Stimulated activated CD8-positive, alpha-beta memory T cell treated with anti-CD3 and anti-CD28 coated beads, Interleukin-15, amount 100 ng/mL, for 48 hours (primary cell): ENCODE results near the gene ST7.
"Not testable (repeated sequence)": the region's sequence is repeated elsewhere in the genome, so short reads cannot be mapped to it uniquely, and the experiment has no call there.

ENCODE experiments used
- DNase-seq, 2 donors: peaks; one replicate each; pipeline ENCODE4 v3.0.0-alpha.2; 2020; ENCODE audit warnings: low read depth in 2 of 2

ST7 gene

DNA sequence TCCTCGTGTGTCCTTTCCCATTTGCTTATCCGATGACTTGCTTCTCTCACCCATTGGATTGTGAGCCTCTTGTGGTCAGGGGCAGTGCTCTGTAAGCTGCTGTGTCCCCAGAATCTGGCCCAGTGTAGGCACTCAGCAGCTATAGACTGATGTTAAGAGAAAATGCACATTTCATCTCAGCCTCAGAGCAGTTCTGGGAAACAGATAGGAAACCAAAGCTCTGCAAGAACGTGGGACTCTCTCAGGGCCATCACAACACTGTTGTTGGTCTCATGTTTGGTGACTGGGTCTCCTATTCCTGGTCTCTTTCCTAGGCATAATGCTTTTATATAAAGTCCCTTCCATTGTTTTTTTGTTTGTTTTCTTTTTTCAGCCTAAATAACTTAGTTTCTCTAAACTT is 141.2 kb downstream of the ST7 start:
- no peak for DNase-seq

DNA sequence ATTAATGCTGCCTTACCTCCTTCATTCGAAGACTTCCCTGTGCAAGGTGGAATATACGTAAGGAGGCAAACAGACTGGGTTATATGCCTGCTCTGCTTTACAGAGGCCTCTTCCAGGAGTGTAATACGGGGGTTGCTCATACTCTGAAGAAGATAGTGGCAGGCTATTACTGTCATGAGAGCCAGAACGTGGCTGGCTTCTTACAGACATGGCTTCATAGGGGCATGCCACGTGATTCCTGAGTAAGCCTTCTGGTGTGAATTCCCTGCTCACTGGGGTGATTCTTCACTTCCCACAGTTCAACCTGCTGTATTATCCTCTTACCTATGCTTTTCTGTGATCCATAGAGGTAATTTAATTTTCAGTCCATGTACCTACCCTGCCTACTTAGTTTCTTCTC is 141.8 kb downstream of the ST7 start:
- no peak for DNase-seq

GRCh38 chr7:117096330-117096729 is 143.0 kb downstream of the ST7 start:
- no peak for DNase-seq

GRCh38 chr7:117096942-117097341 is 143.6 kb downstream of the ST7 start:
- no peak for DNase-seq

- no peak for DNase-seq
Measured at GRCh38 chr7:117097860-117098259, 144.6 kb downstream of the ST7 start.

DNA sequence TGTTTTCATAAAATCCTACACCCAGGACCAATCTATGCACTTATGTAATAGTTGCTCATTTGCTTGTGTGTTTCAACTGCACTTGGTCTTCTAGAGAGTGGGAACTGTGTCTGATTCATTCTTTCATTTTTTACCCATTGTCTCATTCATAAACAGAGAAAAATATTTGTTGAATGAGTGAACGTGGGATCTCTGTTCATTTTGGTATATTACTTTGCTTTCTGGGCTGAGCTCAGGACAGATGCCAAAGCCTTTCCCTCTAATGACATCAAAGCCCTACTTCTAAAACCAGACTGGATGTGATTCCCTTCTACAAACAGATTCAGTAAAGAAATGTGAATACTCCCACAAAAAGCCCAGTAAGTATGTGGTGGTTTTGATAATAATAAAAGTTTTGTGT is 145.2 kb downstream of the ST7 start:
- no peak for DNase-seq

GRCh38 chr7:117101026-117101425 is 147.7 kb downstream of the ST7 start:
- DNase-seq: no peak

DNA sequence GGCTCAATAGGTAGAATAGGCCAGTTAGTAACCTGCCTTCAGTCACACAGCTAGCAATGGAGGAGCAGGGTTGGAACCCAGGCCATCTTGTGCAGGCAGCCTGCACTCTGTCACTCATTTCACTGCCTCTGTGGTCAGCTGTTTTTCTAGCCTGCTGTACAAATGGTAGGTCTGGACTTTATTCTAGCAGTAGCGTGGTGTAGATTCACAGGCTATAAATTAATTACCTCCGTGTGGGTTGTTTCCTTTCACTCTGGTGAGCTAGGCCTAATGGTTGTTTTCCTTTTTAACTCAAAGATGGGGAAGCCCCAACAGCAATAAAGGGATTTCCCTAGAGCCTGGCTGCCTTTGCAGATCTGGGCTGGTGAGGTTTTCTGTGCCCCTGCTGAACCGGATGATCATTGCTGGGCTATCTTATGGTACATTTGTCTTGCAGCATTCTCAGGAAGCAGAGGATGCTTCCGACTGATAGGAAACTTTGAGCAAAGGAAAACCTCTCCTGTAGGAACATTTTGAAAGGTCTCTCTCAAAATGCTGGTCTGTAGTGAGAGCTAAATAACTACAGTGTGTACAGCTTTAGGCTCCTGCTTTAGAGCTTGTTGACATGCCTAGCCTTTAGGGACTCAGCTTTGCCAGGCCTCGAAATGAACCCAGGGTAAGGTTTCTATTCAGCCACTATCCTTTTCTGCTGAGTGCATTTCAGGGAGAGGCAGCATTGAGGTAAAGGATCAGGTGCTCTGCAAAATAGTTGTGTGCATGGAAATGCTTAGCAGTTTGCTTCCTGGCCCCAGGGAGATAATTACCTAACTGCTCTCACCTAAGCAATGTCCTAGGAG is 157.4 kb downstream of the ST7 start:
- DNase-seq: peak; percentile 30 to 35

DNA sequence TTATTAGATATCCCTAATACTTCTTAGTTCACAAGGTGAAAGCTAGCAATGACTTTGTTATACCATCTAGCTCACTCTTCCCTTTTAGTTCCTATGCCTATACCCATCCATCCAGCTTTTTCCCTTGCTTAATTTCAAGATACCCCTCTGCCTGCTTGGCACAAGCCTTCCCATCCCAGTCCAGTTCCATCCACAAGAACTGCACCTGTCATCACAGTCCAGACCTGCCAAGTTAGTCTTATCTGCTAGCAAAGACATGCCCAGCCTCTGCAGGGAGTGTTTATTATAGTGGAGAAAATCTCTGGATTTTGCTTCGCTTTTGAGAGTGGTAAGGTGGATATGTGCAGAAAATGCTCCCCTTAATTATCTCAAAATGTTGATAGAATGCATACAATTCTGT is 158.2 kb downstream of the ST7 start:
- no peak for DNase-seq

GRCh38 chr7:117112640-117113039 is 159.3 kb downstream of the ST7 start:
- DNase-seq: no peak

DNA sequence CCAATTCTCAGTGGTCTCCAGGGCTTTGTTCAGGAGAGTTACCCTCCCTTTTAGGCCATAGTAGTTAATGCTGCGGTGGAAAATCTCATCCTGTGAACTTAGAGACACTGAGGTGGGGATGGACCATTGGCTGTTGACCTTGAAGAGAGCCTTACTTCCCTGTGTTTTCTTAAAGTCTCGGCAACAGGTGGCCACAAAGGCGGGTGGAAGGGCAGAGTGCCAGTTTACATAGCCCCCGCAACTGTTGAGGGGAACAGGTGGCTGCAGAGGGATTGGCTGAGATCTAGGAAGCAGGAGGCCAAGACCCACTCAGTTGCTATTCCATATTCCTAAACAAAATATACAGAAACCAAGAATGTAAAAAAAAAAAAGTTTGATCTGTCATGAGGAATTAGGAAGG is 160.6 kb downstream of the ST7 start:
- no peak for DNase-seq

DNA sequence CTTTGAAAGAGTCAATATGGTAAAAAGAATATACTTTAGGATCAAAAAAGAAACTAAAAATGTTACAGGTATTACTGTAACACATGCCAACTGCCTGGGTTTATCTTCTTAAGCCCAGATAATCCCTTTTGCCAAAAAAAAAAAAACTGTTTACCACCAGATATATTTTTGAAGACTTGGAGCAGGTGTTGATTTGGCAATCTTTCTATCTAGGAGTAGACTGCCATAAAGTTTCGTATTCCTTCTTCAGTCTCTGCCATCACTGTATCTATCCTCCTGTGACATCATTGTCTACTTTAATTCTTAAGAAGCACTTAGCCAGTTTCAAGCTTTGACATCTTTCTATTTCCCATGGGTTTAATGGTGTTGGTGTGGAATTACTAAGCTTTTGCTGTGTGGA is 161.0 kb downstream of the ST7 start:
- DNase-seq: no peak

- no peak for DNase-seq
Measured at GRCh38 chr7:117116211-117116610, 162.9 kb downstream of the ST7 start.

- DNase-seq: no peak
Measured at GRCh38 chr7:117117172-117117571, 163.9 kb downstream of the ST7 start.

DNA sequence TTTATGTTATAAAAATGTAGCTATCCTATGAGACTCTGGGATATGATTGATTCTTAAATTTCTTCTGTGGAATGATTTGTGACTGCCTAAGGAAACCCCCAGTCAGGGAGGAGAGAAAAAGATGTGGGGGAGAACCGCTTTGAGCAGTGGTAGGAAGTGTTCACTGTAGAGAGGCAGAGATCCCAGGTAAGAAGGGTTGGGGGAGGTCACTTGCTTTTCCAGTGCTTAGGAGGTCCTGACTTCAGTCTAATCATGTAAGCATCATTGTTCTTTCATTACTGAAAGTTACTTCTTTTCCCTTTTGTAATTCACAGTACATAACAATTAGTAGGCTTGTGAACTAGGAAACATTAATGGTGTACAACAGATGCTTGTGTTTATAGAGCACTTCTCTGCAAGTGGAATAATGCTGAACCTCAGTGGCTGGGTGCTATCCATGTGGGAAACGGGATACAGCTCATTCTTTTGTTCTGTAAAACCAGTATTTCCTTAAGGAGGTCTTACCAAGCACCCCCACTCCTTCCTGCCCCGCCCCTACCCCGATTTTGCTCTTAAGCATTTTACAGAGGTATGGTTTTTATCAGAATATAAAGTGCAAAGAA is 165.4 kb downstream of the ST7 start:
- no peak for DNase-seq

GRCh38 chr7:117119192-117119924 is 166.1 kb downstream of the ST7 start:
- DNase-seq: peak; percentile 25 to 34

DNA sequence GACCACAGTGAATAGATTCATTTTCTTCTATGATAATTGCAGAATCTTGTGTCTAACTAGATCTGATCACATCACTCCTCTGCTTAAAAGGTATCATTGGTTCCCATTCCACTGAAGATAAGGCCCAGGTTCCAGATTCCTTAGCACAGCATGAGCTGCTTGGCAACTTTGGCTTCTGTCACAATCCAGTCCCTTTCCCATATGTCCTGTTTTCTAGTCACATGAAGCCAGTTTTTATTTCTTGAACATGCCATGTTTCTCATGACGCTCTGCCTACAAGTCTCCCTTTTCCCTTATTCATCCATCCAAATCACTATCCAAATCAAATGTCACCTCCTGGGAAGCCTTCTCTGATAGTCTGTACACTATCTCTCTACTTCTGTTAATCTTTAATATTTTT is 167.0 kb downstream of the ST7 start:
- not testable (repeated sequence) for DNase-seq

DNA sequence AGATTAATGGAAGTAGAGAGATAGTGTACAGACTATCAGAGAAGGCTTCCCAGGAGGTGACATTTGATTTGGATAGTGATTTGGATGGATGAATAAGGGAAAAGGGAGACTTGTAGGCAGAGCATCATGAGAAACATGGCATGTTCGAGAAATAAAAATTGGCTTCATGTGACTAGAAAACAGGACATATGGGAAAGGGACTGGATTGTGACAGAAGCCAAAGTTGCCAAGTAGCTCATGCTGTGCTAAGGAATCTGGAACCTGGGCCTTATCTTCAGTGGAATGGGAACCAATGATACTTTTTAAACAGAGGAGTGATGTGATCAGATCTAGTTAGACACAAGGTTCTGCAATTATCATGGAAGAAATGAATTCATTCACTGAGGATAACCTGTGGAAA is 168.7 kb downstream of the ST7 start:
- DNase-seq: not testable (repeated sequence)

DNA sequence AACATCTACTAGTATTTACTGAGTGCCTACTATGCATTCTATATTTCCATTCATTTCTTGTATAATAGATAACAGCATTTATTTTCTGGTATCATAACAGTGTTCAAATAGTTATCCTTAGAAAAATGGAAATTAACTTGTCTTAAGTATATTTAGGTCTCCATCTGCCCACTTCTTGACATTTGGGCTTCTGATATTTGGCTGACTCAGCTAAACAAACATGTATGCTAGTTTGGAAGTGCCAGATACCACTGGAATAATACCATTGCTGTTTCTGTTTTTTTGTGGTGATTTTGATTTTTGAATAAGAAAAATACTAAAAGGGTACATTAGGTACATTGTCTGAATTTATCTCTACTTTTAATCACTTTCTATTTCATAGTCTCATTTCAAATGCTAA is 169.2 kb downstream of the ST7 start:
- DNase-seq: no peak

- no peak for DNase-seq
Measured at GRCh38 chr7:117123311-117123926, 170.1 kb downstream of the ST7 start.

DNA sequence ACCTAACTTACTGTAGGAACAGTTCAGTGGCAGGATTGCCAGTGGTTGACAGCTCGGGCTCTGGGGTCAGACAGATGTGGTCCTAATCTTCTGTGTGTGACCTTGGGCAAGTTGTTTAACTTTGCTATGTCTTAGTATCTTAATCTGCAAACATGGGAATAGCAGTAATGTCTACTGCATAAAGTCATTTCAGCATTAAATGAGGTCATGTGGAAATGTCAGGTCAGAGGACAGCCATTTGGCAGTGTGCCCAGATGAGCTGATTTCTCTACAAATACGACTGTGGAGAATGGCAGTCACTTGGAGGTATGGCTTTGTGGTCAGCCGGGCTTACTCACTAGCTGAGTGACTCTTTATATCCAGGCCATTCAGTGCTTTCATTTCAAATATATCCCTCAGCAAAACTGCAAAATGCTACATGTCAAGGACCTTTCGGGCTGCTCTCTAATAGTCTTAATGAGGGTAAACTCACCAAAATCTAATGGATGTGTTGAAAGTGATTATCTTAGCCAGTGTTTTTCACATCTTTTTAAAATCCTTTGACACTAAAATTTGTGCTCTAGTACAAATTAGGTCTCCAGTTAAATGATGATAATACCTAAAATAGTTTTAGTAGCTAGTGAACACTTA is 171.4 kb downstream of the ST7 start:
- peak; percentile 67 to 73 for DNase-seq

DNA sequence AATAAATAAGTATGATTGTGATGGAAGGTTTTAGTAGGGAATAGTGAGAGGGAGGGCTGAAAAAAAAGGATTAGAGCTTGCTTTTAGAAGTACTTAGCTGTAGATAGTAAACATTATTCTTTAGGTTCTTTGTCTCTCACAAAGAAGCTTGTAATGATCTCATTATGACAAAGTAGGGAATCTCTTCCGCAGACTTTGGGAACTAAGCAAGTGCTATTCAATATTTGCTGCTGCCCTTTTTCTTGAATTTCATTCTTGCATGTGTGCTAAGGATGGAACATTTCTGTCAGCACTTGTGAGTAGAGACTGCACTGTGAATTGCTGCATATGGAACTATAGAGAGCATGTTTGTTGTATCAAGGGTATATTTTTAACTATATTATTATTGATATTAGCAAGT is 173.4 kb downstream of the ST7 start:
- DNase-seq: no peak
